Fibroblast of skin of right quadriceps (primary cell): ENCODE data around the gene UPF2.

Experiments used
- DNase-seq: peaks from one replicate; pipeline ENCODE4 v3.0.0-alpha.2; 2013

UPF2 gene

DNA sequence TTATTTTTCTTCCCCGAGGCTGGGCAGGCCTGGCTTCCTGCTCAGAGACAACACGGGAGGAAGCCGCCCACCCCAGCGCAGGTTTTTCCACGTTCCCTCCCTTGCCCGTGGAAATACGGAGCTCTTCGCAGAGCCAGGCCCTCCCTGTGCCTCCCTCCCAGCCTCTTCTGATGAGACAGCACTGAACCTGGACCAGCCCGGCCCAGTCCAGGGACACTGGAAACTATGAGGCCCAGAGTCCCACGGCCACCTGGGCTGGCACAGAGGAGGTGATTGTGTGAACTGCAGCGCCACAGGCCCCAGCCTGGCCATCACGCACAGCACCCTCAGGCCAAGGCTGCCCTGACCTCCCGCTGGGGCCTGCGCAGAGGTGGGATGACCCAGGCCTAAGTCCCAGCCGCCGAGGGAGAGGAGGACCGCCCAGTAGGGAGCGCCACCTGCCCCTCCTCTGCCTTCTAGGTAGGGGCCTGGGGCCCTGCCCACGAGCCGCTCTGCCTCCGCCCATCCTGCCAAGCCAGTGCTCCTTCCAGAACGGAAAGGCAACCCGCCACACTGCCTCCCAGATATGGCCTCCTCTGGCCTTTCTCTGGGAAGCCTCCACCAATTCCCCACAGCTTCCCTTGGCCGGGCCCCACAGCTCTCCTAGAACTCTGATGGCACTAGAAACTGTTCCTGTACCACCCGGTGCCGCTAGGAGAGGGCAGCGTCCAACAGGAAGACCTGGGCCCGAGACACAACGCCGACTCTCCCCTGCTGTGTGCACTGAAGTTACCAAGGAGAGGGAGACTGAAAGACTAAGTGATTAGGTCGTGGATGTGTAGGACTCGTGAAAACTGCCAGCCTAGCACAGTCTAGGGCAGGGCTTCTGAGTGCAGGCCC is 162.2 kb downstream of the UPF2 start:
- DNase-seq: no peak

DNA sequence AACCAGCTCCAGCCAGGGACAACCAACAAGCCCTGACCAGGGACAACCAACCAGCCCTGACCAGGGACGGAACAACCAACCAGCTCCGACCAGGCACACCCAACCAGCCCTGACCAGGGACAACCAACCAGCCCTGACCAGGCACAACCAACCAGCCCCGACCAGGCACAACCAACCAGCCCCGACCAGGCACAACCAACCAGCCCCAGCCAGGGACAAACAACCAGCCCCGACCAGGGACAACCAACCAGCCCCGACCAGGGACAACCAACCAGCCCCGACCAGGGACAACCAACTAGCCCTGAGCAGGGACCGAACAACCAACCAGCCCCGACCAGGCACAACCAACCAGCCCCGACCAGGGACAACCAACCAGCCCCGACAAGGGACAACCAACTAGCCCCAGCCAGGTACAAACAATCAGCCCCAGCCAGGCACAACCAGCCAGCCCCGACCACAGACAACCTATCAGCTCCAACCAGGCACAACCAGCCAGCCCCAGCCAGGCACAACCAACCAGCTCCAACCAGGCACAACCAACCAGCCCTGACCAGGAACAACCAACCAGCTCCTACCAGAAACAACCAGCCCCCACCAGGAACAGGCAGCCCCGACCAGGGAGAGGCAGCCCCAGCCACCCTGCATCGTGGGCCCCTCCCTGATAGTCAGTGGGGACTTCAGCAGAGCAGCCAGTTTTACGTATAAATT is 163.1 kb downstream of the UPF2 start:
- no peak for DNase-seq

DNA sequence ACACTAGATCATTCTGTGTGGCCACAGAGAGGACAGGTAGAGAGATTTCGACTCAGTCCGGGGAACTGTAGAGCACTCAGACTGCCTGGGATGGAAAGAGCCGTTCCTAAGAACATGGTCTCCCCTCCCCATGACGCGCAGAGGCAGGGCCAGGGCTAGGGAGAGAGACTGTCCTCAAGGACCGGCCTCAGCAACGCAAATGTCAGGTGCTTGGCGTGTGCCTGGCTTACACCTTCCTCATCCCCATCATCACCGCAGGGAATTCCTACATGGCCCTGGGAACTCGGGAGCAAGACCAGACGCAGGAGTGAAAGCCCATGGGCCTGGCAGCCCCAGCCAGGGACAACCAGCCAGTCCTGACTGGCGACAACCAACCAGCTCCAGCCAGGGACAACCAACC is 163.8 kb downstream of the UPF2 start:
- no peak for DNase-seq

DNA sequence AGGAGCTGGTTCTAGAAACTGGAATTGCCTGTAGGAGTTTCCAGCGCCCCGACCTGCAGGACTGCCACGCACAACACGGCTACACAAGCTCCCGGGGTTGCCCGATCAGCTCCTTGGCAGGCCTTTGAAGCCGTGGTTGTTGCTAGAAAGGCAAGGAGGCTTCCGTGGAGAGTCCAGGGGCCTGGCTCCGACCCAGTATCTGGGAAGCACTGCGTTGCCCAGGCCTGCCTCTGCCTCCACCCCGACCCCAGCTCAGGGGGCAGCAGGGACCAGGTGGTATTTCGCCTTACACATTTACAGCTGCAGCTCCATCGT is 165.1 kb downstream of the UPF2 start:
- no peak for DNase-seq

DNA sequence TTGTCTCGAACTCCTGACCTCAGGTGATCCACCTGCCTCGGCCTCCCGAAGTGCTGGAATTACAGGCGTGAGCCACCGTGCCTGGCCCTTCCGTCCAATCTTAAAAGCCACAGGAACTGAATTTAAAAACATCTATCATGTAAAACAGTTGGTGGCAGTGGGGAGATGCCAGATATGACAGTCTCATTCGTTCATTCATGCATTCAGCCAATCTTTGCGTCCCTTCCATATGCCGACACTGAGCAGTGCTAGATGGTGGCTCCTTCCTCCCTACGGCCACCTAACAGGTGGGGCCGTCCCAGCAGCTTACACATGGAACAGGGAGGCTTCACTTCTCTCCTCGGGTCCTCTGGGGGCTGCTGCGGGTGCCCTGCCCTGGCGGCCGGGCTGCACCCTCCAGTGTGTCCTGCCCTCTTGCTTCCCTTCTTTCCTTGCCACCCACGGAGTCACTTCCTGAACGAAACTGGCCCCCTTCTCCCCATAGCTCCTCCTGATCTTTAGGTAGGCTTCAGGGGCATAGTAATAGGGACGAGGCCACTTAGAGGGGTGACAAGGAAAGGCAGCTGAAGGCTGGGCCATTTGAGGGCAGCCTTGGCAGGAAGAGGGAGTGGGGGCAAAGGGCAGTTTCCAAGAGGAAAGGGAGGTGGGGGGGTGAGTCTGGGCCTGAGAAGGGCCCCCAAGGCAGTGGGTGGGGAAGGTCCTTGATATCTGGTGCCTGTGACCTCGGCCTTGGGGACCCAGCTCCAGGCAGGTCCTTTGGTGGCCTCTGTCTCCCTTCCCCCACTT is 165.6 kb downstream of the UPF2 start:
- DNase-seq: no peak

DNA sequence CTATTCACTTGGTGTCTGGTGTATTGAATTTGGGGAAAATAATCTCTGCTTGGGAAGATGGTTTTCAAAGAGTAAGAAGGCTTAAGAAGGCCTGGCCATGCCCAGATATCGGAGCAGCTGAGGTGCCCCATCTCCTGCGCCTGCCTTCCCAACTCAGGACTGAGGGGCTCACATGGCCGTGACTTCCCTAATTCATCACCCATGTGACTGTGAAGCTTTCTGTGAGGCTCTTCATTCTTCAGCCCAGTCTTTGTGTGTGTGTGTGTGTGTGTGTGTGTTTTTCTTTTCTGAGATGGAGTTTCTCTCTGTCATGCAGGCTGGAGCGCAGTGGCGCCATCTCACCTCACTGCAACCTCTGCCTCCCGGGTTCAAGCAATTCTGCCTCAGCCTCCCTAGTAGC is 166.3 kb downstream of the UPF2 start:
- no peak for DNase-seq

DNA sequence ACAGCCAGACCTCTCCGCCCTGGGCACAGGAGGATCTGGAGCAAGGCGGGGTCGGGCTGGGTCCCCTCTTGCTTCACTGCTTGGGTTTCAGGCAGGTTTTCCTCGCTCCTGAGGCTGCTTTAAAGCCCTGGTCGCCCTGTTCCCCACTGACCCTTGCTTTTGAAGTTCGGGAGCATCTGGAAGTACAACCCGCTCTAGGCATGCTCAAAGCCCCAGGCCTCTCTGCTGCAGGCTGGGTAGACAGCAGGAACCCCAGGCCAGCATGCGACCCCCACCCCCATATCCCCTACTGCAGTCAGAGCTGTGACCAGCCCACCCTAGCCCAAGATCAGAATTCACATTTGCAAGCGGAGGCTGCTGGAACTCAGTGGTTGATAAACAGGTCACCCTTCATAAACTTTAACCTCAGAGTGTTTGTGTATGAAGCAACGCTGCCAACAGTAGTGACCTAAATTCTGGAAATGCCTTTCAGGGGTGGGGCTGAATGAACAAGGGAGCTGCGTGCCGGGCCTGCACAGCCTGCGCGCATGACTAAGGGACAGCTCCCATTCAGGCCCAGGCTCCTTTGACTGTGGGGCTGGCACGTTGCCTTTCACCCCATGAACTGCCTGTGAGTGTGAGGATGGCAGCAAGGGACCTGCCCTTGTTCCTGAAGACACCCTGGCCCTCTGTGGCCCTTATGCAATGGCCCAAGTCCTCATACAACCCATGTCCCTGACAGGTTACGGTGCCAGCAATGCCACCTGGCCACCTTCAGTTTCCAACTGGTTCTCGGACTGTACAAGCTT is 166.9 kb downstream of the UPF2 start:
- peak; percentile 62 for DNase-seq

DNA sequence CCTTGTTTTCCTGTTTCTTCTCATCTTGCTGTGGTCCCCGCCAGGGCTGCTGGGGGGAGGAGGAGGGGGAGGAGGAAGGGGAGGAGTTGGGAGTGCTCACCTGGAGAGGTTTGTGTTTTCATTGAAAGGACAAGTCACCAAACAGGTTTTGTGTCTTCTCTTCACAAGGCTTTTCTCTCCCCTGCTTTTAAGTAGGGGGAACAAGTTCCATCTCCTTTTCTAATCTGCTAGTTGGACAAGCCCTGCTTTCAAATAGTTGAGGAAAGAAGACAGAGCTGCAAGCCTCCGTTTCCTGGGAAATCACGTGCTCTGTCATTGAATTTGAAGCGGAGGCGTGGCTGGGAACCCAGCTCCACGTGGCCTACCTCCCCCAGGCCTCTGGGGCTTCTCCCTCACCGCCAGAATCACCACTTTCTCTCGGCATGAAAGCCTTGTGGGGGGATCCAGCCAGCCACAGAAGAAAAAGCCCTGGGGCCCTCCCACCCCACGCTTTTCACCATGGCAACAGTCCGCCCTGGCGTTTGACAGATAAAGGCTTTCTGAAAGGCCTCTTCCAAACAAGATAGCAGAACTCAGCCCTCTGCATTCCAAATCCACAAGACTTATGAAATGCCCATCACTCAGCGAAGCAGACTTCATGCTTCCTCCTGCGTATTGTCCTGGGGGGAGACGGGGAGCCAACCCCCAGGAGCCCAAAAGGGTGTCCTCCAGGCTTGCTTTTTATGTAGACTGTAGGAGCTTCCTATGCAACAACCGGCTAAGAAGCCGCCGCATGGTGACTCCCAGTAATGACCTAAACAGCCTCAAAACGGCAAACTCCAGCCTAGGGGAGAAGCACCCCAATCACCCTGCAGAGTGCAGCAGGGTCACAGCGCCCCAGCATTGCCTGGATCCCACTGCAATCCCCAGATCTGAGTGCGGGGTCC is 167.8 kb downstream of the UPF2 start:
- peak; percentile 25 for DNase-seq

DNA sequence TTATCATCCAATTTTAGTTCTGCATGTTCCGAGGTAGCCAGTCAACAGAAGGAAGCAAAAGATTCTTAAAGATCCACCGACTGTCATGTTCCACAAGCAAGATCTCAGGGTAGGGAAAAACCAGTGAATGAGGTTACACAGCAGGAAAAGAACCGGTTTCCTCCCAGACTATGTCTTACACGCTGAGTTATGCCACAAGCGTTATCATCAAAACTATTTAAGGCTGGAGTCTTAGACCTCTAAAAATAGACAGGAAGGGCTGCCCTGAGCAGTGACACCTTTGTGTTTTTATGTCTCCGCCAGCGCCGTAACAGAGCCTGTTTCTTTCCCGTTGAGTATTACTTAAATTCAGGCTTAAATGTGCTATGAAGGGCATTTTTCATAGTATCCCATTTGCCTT is 171.1 kb downstream of the UPF2 start:
- no peak for DNase-seq

DNA sequence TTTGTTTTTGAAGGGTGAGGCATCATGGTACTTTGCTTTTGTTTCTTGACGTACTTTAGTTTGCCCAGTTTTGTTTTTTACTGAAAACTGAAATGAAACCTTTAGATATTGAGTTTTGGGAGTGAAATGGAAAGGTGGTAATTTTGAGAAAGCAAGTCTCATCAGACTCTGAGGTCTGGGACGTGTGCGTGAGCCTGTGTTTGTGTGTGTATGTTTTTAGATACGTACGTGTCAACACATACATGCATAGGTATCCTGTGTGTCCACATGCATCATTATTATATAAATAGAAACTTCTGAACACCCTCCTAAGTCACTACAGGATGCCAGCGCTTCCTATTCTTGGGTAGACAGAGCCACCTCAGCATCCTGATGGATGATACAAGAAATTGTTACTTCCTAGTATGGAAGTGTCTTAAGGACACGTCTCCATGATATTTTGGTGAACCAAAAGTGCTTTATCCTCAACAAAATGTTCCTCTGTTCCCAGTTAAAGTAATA is 171.7 kb downstream of the UPF2 start:
- no peak for DNase-seq

DNA sequence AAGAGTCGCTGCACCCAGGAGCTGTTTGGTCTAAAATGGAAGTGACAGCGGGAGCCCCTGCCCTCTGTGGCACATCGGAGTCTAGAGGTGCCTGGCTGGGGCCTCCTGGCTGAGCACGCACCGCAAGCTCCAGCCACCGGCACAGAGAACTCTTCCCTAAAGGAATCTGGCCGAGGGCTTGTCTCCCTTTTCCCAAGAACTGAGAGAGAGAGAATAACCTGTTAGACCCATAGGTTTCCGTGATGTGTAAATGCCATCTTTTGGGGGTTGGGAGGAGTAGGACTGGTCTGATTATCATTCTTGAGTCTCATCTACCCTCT is 172.2 kb downstream of the UPF2 start:
- DNase-seq: no peak
